Lower leg skin (tissue), 4 donors: ENCODE measurements around the gene RAVER1. TPM values are rescaled to one million over a fixed set of nuclear protein-coding genes. Genes with fewer than 3 reads are reported as not detected.
"Not testable (repeated sequence)": the region's sequence is repeated elsewhere in the genome, so short reads cannot be mapped to it uniquely, and the experiment has no call there.

Experiments used
- DNase-seq, 2 donors: peaks; one replicate each; pipeline ENCODE4 v3.0.0-alpha.2; 2019; ENCODE audit warnings: low spot score in 2 of 2
- H3K4me3 ChIP-seq: fragments of 200-600 bp; sonication (generic); 2 replicates; pipeline ENCODE4 v1.5.1; 2017; ENCODE audit warnings: mild to moderate bottlenecking, low read depth; ENCODE audit not compliant: poor library complexity, severe bottlenecking
- CTCF ChIP-seq, 3 donors: fragments of 450-650 bp; IDR thresholded peaks; one replicate each; pipeline ENCODE4 v1.5.1; 2016; ENCODE audit warnings: antibody characterized with exemption in 3 of 3, mild to moderate bottlenecking in 3 of 3, moderate library complexity in 2 of 3
- POLR2A ChIP-seq, 2 donors: fragments of 450-650 bp; IDR thresholded peaks; one replicate each; pipeline ENCODE4 v1.6.1; 2016 to 2017; ENCODE audit warnings: antibody characterized with exemption in 2 of 2, mild to moderate bottlenecking in 1 of 2, moderate library complexity in 1 of 2
- WGBS, 2 donors: methylation state at CpG; one replicate each; pipeline ENCODE4 v1.1.5; 2018; 5-methylcytosine and 5-hydroxymethylcytosine counted together
- intact Hi-C: fragments of 100-400 bp; cut with DNase I; formaldehyde crosslinking; loops from one replicate; pipeline ENCODE4 v1.15.0; 2023; ENCODE audit warnings: low total_unique reads
- total RNA-seq, 4 donors: library from RNA; depleted of rRNA; stranded (reverse); fragments of >200 nt; gene quantifications; one replicate each; pipeline ENCODE4 v1.1.0, GENCODE V29; 2016

RAVER1 gene
- total RNA-seq, 4 donors from 2014 or later: 14.2 to 22.5 (median 19.2) TPM

GRCh38 chr19:10374931-10375330 is 41.6 kb upstream of the RAVER1 start:
- WGBS, 2 donors: 76 to 88% methylated on average over 5 of the region's 5 CpGs
- intact Hi-C loops: no loop called here
- TF ChIP-seq CTCF (IDR thresholded peaks at IDR 0.05): no peak
- TF ChIP-seq POLR2A (IDR thresholded peaks at IDR 0.05): no peak
- H3K4me3 ChIP-seq: no peak overlapping the region
- DNase-seq: no peak

- H3K4me3 ChIP-seq: no peak overlapping the region
- WGBS, 2 donors: 89 to 100% methylated on average over 3 of the region's 3 CpGs
- DNase-seq: no peak
- TF ChIP-seq CTCF (IDR thresholded peaks at IDR 0.05): no peak
- no peak for TF ChIP-seq POLR2A (IDR thresholded peaks at IDR 0.05)
- intact Hi-C loops: no loop called here
These were observed 39.4 kb upstream of the RAVER1 start for GRCh38 chr19:10372690-10373089.

- TF ChIP-seq POLR2A (IDR thresholded peaks at IDR 0.05) (no peak), CTCF (IDR thresholded peaks at IDR 0.05) (no peak)
- WGBS, 2 donors: 90 to 91% methylated on average over 15 of the region's 15 CpGs
- intact Hi-C loops: no loop called here
These were observed 34.9 kb upstream of the RAVER1 start for GRCh38 chr19:10368101-10368803.

GRCh38 chr19:10366950-10367512 is 33.7 kb upstream of the RAVER1 start:
- intact Hi-C loops, DNase-seq, H3K4me3 ChIP-seq: not testable (repeated sequence)
- WGBS, 2 donors: 97 to 98% methylated on average over 4 of the region's 4 CpGs

More at GRCh38 chr19:10368101-10368803, 34.9 kb upstream of the RAVER1 start:
- H3K4me3 ChIP-seq: no peak overlapping the region
- no peak for DNase-seq

- DNase-seq: no peak
- WGBS, 2 donors: 92 to 94% methylated on average over 23 of the region's 23 CpGs
- intact Hi-C loops: no loop called here
- TF ChIP-seq POLR2A (IDR thresholded peaks at IDR 0.05) (no peak), CTCF (IDR thresholded peaks at IDR 0.05) (no peak)
- H3K4me3 ChIP-seq: no peak overlapping the region
These were observed 32.2 kb upstream of the RAVER1 start for GRCh38 chr19:10365518-10365917.

GRCh38 chr19:10364644-10365043 is 31.3 kb upstream of the RAVER1 start:
- TF ChIP-seq CTCF (IDR thresholded peaks at IDR 0.05): no peak
- no peak for TF ChIP-seq POLR2A (IDR thresholded peaks at IDR 0.05)
- no peak for DNase-seq
- 81 to 91% methylated on average over 16 to 18 of the region's 19 CpGs for WGBS, 2 donors
- intact Hi-C loops: no loop called here
- no peak overlapping the region for H3K4me3 ChIP-seq
